SK-N-SH treated with all-trans-retinoic acid at 6 μM for 48 hours (cell line): Measurements from ENCODE around the gene CYP24A1.

Experiments
- ARNTL ChIP-seq: fragments of 450-650 bp; formaldehyde crosslinking; IDR thresholded peaks from 2 replicates; pipeline ENCODE4 v1.5.0; 2020; ENCODE audit warnings: low read depth, mild to moderate bottlenecking, moderate library complexity, borderline replicate concordance
- CREB5 ChIP-seq: fragments of 250-450 bp; sonication (Bioruptor Pico); IDR thresholded peaks from 2 replicates; pipeline ENCODE4 v1.5.1; 2020; ENCODE audit warnings: low read depth, mild to moderate bottlenecking, moderate library complexity
- CSDC2 ChIP-seq: fragments of 250-450 bp; sonication (Bioruptor Pico); IDR thresholded peaks from 2 replicates; pipeline ENCODE4 v1.5.0; 2020; ENCODE audit warnings: mild to moderate bottlenecking, moderate library complexity
- ISL1 ChIP-seq: fragments of 250-450 bp; sonication (Bioruptor Pico); IDR thresholded peaks from 2 replicates; pipeline ENCODE4 v2.1.2; 2022; ENCODE audit warnings: mild to moderate bottlenecking, moderate library complexity
- PATZ1 ChIP-seq: fragments of 250-450 bp; sonication (Bioruptor Pico); IDR thresholded peaks from 2 replicates; pipeline ENCODE4 v1.8.0; 2020; ENCODE audit warnings: mild to moderate bottlenecking, moderate library complexity, borderline replicate concordance
- POU6F1 ChIP-seq: fragments of 250-450 bp; sonication (Bioruptor Pico); IDR thresholded peaks from 2 replicates; pipeline ENCODE4 v1.8.0; 2021; ENCODE audit warnings: low read depth, mild to moderate bottlenecking, moderate library complexity, borderline replicate concordance
- PPARA ChIP-seq: fragments of 250-450 bp; sonication (Bioruptor Pico); IDR thresholded peaks from 2 replicates; pipeline ENCODE4 v1.5.0; 2020; ENCODE audit warnings: mild to moderate bottlenecking, borderline replicate concordance
- RARB ChIP-seq: fragments of 250-450 bp; sonication (Bioruptor Pico); IDR thresholded peaks from 2 replicates; pipeline ENCODE4 v1.8.0; 2021; ENCODE audit warnings: mild to moderate bottlenecking, moderate library complexity
- SNAI2 ChIP-seq: fragments of 250-450 bp; sonication (Bioruptor Pico); IDR thresholded peaks from 2 replicates; pipeline ENCODE4 v1.5.0; 2020; ENCODE audit warnings: mild to moderate bottlenecking, moderate library complexity
- TOX ChIP-seq: fragments of 250-450 bp; sonication (Bioruptor Pico); IDR thresholded peaks from 2 replicates; pipeline ENCODE4 v1.8.0; 2021; ENCODE audit warnings: mild to moderate bottlenecking, moderate library complexity, borderline replicate concordance
- ZC3H10 ChIP-seq: fragments of 250-450 bp; sonication (Bioruptor Pico); IDR thresholded peaks from 2 replicates; pipeline ENCODE4 v1.5.1; 2021; ENCODE audit warnings: mild to moderate bottlenecking, moderate library complexity
- ZFP30 ChIP-seq: fragments of 450-650 bp; formaldehyde crosslinking; IDR thresholded peaks from 2 replicates; pipeline ENCODE4 v1.5.0; 2022; ENCODE audit warnings: mild to moderate bottlenecking, moderate library complexity
- ZNF565 ChIP-seq: fragments of 450-650 bp; formaldehyde crosslinking; conservative IDR thresholded peaks from 2 replicates; pipeline ENCODE4 v1.5.0; 2020; ENCODE audit warnings: low read depth, mild to moderate bottlenecking, moderate library complexity

GRCh38 chr20:54111460-54111859, 62.3 kb downstream of the CYP24A1 start:
- no peak for TF ChIP-seq SNAI2
- TF ChIP-seq RARB = no peak
- no peak for TF ChIP-seq PATZ1
- no peak for TF ChIP-seq TOX (CRISPR knock-in tag)
- no peak for TF ChIP-seq ZNF565
- no peak for TF ChIP-seq ISL1
- no peak for TF ChIP-seq POU6F1 (CRISPR knock-in tag)
- no peak for TF ChIP-seq CSDC2 (CRISPR knock-in tag)
- TF ChIP-seq ZFP30 (CRISPR knock-in tag) = no peak
- TF ChIP-seq PPARA (CRISPR knock-in tag) = no peak
- no peak for TF ChIP-seq CREB5 (CRISPR knock-in tag)
- TF ChIP-seq ZC3H10 (CRISPR knock-in tag) = no peak
- TF ChIP-seq ARNTL (CRISPR knock-in tag) = no peak
